Vagina (tissue), 2 donors: Measurements from ENCODE around the gene PPWD1.

Experiments
- POLR2A ChIP-seq, 2 donors: fragments of 450-650 bp; IDR thresholded peaks; one replicate each; pipeline ENCODE4 v1.6.1; 2017; ENCODE audit warnings: antibody characterized with exemption in 2 of 2, mild to moderate bottlenecking in 2 of 2, moderate library complexity in 2 of 2
- POLR2AphosphoS5 ChIP-seq, 2 donors: sonication (generic); formaldehyde crosslinking; IDR thresholded peaks; one replicate each; pipeline ENCODE4 v1.9.0; 2017; ENCODE audit warnings: antibody characterized with exemption in 2 of 2, mild to moderate bottlenecking in 2 of 2, low read depth in 1 of 2; ENCODE audit not compliant: insufficient read depth in 1 of 2
- TF ChIP-seq, protein P1 (sequence below), 3 experiments: fragments of 450-650 bp in 2 of 3; fragments of 200-600 bp in 1 of 3; sonication (generic) in 1 of 3; IDR thresholded peaks; one replicate each; pipeline ENCODE4 v1.5.1; 2017 to 2019; ENCODE audit warnings: antibody characterized with exemption in 3 of 3, mild to moderate bottlenecking in 2 of 3, moderate library complexity in 2 of 3

- TF ChIP-seq, protein P1, sequence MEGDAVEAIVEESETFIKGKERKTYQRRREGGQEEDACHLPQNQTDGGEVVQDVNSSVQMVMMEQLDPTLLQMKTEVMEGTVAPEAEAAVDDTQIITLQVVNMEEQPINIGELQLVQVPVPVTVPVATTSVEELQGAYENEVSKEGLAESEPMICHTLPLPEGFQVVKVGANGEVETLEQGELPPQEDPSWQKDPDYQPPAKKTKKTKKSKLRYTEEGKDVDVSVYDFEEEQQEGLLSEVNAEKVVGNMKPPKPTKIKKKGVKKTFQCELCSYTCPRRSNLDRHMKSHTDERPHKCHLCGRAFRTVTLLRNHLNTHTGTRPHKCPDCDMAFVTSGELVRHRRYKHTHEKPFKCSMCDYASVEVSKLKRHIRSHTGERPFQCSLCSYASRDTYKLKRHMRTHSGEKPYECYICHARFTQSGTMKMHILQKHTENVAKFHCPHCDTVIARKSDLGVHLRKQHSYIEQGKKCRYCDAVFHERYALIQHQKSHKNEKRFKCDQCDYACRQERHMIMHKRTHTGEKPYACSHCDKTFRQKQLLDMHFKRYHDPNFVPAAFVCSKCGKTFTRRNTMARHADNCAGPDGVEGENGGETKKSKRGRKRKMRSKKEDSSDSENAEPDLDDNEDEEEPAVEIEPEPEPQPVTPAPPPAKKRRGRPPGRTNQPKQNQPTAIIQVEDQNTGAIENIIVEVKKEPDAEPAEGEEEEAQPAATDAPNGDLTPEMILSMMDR (IDR thresholded peaks at IDR 0.05) = no peak
- TF ChIP-seq POLR2A (IDR thresholded peaks at IDR 0.05) (no peak), POLR2AphosphoS5 (IDR thresholded peaks at IDR 0.05; ENCODE audit: insufficient read depth in 1 of 2, low read depth in 1 of 2) (no peak)
Measured at GRCh38 chr5:65612298-65612907, 49.3 kb downstream of the PPWD1 start.
